ENCODE measurements around the gene PRICKLE3. TPM values are rescaled to one million over a fixed set of nuclear protein-coding genes. Genes with fewer than 3 reads are reported as not detected.
"Not testable (repeated sequence)": the region's sequence is repeated elsewhere in the genome, so short reads cannot be mapped to it uniquely, and the experiment has no call there.

PRICKLE3 gene
- total RNA-seq, 1 experiment from 2014 or later: 4.0 TPM

DNA sequence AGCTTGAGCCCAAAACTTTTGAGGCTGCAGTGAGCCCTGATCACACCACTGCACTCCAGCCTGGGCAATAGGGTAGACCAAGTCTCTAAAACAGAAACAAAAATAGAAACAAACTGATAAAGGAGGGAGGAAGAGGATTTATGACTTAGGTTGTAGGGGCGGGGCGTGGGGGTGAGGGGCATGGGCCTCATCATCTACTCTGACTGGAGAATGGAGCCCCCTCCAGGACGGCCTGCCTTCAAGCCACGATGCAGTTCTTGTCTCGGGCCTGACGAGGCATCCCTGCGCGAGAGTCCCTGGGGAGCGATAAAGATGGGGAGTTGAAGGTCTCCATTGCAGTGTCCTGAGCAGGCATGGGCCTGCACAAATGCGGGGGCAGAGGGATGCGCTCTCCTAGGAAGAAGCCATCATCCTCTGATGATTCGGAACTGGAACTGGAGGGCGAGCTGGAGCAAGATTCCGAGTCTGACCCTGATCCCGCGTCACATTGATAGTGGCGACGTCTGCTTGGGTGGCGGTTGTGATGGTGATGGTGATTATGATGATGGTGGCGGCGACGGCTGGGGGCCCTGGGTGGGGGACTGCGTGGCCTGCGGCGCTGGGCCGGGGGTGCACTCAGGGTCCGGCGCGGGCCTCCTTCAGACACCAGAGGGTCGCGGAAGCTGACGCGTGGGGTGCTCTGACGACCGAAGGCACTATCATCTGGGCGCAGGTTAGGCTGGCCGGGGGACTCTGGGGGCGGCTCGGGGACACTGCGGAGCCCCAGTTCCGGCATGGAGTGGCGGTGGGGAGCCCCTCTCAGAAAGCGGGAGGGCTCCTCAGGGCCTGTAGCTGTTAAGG is 10.5 kb downstream of the PRICKLE3 start:
- DNase-seq: peak; percentile 23
- Histone ChIP-seq H3K27me3 (ENCODE audit: low read length) (no peaks in the 10 kb centered on the region), H3K9me2 (replicated peaks; ENCODE audit: insufficient read depth, low read length) (no peaks in the 10 kb centered on the region), H3K27ac (ENCODE audit: low read length) (no peak overlapping the region), H3K9ac (ENCODE audit: low read length) (no peak overlapping the region), H3K4me1 (ENCODE audit: low read length) (peaks cover 21% of the 10 kb centered on the region), H3K4me3 (ENCODE audit: low read length) (no peak overlapping the region), H3K79me2 (ENCODE audit: low read length) (no peaks in the 10 kb centered on the region), H3K4me2 (ENCODE audit: low read depth, low read length, poor library complexity, severe bottlenecking) (no peak overlapping the region), H3K36me3 (ENCODE audit: insufficient read depth, low read length) (0 out of 2 replicates have a peak, but pooled peaks cover 3% of the 10 kb centered on the region), H3K9me3 (ENCODE audit: low read length) (no peaks in the 10 kb centered on the region), H4K20me1 (ENCODE audit: insufficient read depth, low read depth, low read length) (no peaks in the 10 kb centered on the region), H2AFZ (ENCODE audit: low read length) (no peak overlapping the region)

DNA sequence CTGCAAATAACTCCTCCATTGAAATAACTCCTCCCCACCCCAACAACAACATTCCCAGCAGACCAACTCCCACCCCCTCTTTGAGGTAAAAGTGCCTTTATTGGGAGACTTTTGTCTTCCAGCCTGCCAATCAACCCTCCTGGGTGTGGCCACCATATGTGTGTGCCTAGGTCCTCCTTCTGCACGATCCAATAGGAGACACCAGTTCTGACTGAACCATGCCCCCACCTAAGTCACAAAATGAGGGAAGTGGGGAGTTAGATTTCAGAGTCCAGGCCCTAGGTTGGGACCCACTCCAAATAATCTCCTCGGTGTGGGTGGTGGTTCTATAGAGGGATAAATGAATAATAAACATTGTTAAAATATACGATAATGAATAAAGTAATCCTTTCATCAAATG is 11.4 kb downstream of the PRICKLE3 start:
- Histone ChIP-seq H3K36me3 (ENCODE audit: insufficient read depth, low read length) (no peaks in the 10 kb centered on the region), H3K4me3 (ENCODE audit: low read length) (no peak overlapping the region), H3K9me2 (replicated peaks; ENCODE audit: insufficient read depth, low read length) (no peaks in the 10 kb centered on the region), H3K27ac (ENCODE audit: low read length) (no peak overlapping the region), H3K27me3 (ENCODE audit: low read length) (no peaks in the 10 kb centered on the region), H4K20me1 (ENCODE audit: insufficient read depth, low read depth, low read length) (no peaks in the 10 kb centered on the region), H3K4me2 (ENCODE audit: low read depth, low read length, poor library complexity, severe bottlenecking) (no peak overlapping the region), H3K9ac (ENCODE audit: low read length) (no peak overlapping the region), H2AFZ (ENCODE audit: low read length) (no peak overlapping the region), H3K4me1 (ENCODE audit: low read length) (peaks cover 21% of the 10 kb centered on the region), H3K79me2 (ENCODE audit: low read length) (no peaks in the 10 kb centered on the region), H3K9me3 (ENCODE audit: low read length) (no peaks in the 10 kb centered on the region)
- peak; percentile 33 for DNase-seq

DNA sequence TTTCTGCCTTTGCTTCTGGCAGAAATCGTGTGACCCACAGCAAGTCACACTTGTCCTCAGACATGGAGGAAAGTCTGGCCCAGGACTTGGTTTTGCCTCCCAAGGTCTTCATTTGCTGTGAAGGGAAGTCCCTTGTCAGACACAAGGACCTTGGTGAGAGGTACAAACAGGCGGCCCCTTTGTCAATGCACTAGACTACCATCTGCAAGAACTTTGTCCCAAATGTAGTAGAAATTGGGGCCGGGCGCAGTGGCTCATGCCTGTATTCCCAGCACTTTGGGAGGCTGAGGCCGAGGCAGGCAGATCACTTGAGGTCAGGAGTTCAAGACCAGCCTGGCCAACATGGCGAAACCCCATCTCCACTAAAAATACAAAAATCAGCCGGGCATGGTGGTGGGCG is 12.6 kb downstream of the PRICKLE3 start:
- H3K36me3 ChIP-seq (ENCODE audit: insufficient read depth, low read length); DNase-seq; H3K27ac ChIP-seq (ENCODE audit: low read length); H4K20me1 ChIP-seq (ENCODE audit: insufficient read depth, low read depth, low read length); H3K9ac ChIP-seq (ENCODE audit: low read length); H3K9me2 ChIP-seq (replicated peaks; ENCODE audit: insufficient read depth, low read length); H3K79me2 ChIP-seq (ENCODE audit: low read length); H3K9me3 ChIP-seq (ENCODE audit: low read length); H3K27me3 ChIP-seq (ENCODE audit: low read length); H2AFZ ChIP-seq (ENCODE audit: low read length): not testable (repeated sequence)
- Histone ChIP-seq H3K4me2 (ENCODE audit: low read depth, low read length, poor library complexity, severe bottlenecking) (peak overlapping the region; percentile 84), H3K4me3 (ENCODE audit: low read length) (peak overlapping the region; percentile 69; the same call in 1 of the 2 replicates), H3K4me1 (ENCODE audit: low read length) (peaks cover 21% of the 10 kb centered on the region)

DNA sequence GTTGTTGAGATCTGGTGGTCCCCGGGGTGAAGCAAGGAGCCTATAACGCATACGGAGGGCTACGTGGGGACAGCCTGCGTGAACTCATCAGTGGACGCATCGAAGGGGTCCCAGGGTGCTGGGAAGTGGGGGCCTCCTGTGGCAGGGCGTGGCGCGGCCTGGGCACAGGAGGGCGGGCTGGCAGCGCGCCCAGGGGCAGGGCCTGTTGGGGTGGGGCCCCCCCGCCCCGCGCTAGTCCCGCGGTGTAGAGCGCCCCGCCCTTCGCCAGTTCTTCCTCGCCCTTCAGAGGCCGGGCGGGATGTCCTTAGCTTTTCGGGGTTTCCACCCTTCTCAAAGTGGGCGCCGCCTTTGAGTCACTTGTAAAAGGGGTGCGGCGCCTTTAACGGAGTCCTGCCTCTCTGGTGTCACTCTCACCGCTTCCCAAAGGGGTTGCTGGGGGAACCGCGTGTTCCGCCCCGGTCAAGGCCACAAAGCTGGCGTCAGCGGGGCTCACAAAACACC is 13.8 kb downstream of the PRICKLE3 start:
- no peaks in the 10 kb centered on the region for H3K9me3 ChIP-seq (ENCODE audit: low read length)
- no peaks in the 10 kb centered on the region for H3K27me3 ChIP-seq (ENCODE audit: low read length)
- peak overlapping the region; percentile 69 for H3K4me3 ChIP-seq (ENCODE audit: low read length)
- peak overlapping the region; percentile 37; the same call in 1 of the 2 replicates for H3K27ac ChIP-seq (ENCODE audit: low read length)
- peak; percentile 90 for DNase-seq
- peak overlapping the region; percentile 75 for H3K9ac ChIP-seq (ENCODE audit: low read length)
- H2AFZ ChIP-seq (ENCODE audit: low read length): peak overlapping the region; percentile 71; the same call in 1 of the 2 replicates
- H3K36me3 ChIP-seq (ENCODE audit: insufficient read depth, low read length): no peaks in the 10 kb centered on the region
- no peaks in the 10 kb centered on the region for H3K9me2 ChIP-seq (replicated peaks; ENCODE audit: insufficient read depth, low read length)
- H3K4me1 ChIP-seq (ENCODE audit: low read length): peaks cover 28% of the 10 kb centered on the region
- no peaks in the 10 kb centered on the region for H4K20me1 ChIP-seq (ENCODE audit: insufficient read depth, low read depth, low read length)
- H3K4me2 ChIP-seq (ENCODE audit: low read depth, low read length, poor library complexity, severe bottlenecking): peak overlapping the region; percentile 84
- no peaks in the 10 kb centered on the region for H3K79me2 ChIP-seq (ENCODE audit: low read length)

DNA sequence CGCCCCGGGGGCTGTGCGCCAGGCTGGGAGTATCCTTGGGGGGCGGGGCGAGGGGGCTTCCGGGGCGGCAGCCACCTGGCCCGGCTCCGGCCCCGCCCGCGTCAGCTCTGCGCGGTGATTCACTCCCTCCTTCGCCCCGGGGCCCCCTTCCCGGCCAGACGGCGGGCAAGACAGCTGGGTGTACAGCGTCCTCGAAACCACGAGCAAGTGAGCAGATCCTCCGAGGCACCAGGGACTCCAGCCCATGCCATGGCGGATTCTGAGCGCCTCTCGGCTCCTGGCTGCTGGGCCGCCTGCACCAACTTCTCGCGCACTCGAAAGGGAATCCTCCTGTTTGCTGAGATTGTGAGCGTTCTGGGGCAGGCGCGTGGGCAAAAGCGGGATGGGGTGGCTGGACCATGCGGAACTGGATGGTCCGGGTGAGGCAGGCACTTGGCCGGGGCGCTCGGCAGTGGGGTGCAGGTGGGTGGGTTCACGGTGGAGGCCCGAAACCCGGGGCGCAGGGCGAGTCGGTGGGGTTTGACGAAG is 14.4 kb downstream of the PRICKLE3 start, which contains the start of gene PLP2:
PLP2 (plus strand) TSS at position 147 of the 528 bp plus-strand sequence; CDS start at position 250, 103 bp downstream.
- Histone ChIP-seq H3K4me3 (ENCODE audit: low read length) (peak within 1 kb of the TSS; percentile 69), H3K4me2 (ENCODE audit: low read depth, low read length, poor library complexity, severe bottlenecking) (peak within 1 kb of the TSS; percentile 84), H3K27me3 (ENCODE audit: low read length) (no peaks in the 10 kb centered on the region), H3K27ac (ENCODE audit: low read length) (peak within 1 kb of the TSS; percentile 37; the same call in 1 of the 2 replicates), H3K79me2 (ENCODE audit: low read length) (no peaks in the 10 kb centered on the region), H3K36me3 (ENCODE audit: insufficient read depth, low read length) (no peaks in the 10 kb centered on the region), H3K9me2 (replicated peaks; ENCODE audit: insufficient read depth, low read length) (no peaks in the 10 kb centered on the region), H3K4me1 (ENCODE audit: low read length) (peaks cover 32% of the 10 kb centered on the region), H3K9me3 (ENCODE audit: low read length) (no peaks in the 10 kb centered on the region), H2AFZ (ENCODE audit: low read length) (peak within 1 kb of the TSS; percentile 71; the same call in 1 of the 2 replicates), H4K20me1 (ENCODE audit: insufficient read depth, low read depth, low read length) (no peaks in the 10 kb centered on the region), H3K9ac (ENCODE audit: low read length) (peak within 1 kb of the TSS; percentile 75)
- DNase-seq: peak; percentile 71

DNA sequence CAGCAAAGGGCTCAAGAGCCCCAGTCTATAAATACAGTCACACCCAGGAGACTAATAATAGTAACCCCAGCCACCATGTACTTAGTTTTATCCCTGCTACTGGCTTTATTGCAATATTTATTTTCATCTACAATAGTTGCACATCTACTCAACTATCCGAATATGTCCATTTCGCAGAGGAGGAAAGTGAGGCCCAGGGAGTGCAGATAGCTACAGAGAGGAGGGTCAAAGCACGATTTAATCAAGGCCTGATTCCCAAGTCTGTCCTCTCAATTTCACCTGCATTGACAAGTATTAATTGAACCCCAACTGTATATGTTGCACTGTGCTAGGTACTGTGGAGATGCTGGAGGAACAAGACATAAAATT is 18.4 kb downstream of the PRICKLE3 start:
- no peaks in the 10 kb centered on the region; the same call in 1 of the 2 replicates for H3K9me3 ChIP-seq (ENCODE audit: low read length)
- peak overlapping the region; percentile 70 for H3K4me2 ChIP-seq (ENCODE audit: low read depth, low read length, poor library complexity, severe bottlenecking)
- H3K79me2 ChIP-seq (ENCODE audit: low read length): no peaks in the 10 kb centered on the region
- H3K36me3 ChIP-seq (ENCODE audit: insufficient read depth, low read length): no peaks in the 10 kb centered on the region
- peaks cover 35% of the 10 kb centered on the region for H3K4me1 ChIP-seq (ENCODE audit: low read length)
- H3K9me2 ChIP-seq (replicated peaks; ENCODE audit: insufficient read depth, low read length): no peaks in the 10 kb centered on the region
- DNase-seq: no peak
- no peaks in the 10 kb centered on the region for H3K27me3 ChIP-seq (ENCODE audit: low read length)
- peak overlapping the region; percentile 62; the same call in 1 of the 2 replicates for H3K4me3 ChIP-seq (ENCODE audit: low read length)
- H4K20me1 ChIP-seq (ENCODE audit: insufficient read depth, low read depth, low read length): no peaks in the 10 kb centered on the region
- peak overlapping the region; percentile 62 for H3K9ac ChIP-seq (ENCODE audit: low read length)
- no peak overlapping the region for H3K27ac ChIP-seq (ENCODE audit: low read length)
- no peak overlapping the region for H2AFZ ChIP-seq (ENCODE audit: low read length)

DNA sequence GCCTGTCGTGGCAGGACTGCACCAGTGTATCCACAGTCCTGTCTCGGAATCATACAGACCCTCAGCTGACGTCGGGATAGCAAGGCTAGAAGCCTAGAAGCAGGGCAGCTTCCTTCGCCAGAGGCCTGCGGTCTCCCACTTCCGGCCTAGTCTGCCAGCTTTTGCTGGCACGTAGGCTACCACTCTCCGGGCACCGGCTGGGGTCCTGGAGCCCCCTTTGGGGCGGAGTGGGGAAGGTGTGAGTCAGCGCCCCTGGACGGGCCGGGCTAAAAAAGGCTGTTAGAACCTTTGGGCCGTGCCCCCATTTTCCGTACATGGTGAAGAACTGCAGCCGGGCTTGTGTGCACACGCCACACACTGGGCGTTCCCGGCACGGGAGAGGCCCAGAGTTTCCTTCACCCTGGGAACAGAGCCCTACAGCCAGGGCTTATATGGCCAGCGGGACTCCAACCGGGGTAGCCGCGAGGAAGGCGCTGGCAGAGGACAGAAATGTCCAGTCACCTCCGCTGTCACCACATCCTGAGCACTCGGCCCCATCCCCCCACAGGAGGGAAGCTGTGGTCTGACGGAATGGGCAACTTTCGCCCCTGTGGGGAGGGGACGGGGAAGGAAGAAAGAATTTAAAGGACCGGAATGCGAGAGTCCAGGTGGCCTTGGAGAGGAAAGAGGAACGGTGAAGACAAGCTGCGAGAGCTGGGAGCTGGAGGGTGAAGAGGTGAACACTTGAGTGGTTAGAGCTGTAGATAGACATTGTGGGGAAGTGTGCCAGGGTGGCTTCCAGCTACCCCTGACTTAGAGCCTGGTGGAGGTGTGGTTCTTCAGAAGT is 19.0 kb downstream of the PRICKLE3 start:
- peak overlapping the region; percentile 62 for H3K9ac ChIP-seq (ENCODE audit: low read length)
- H3K27ac ChIP-seq (ENCODE audit: low read length): no peak overlapping the region
- no peaks in the 10 kb centered on the region for H3K27me3 ChIP-seq (ENCODE audit: low read length)
- DNase-seq: peak; percentile 65
- no peaks in the 10 kb centered on the region for H4K20me1 ChIP-seq (ENCODE audit: insufficient read depth, low read depth, low read length)
- no peaks in the 10 kb centered on the region; the same call in 1 of the 2 replicates for H3K9me3 ChIP-seq (ENCODE audit: low read length)
- H3K36me3 ChIP-seq (ENCODE audit: insufficient read depth, low read length): no peaks in the 10 kb centered on the region
- peak overlapping the region; percentile 70 for H3K4me2 ChIP-seq (ENCODE audit: low read depth, low read length, poor library complexity, severe bottlenecking)
- peak overlapping the region; percentile 54; the same call in 1 of the 2 replicates for H2AFZ ChIP-seq (ENCODE audit: low read length)
- H3K79me2 ChIP-seq (ENCODE audit: low read length): no peaks in the 10 kb centered on the region
- peaks cover 32% of the 10 kb centered on the region for H3K4me1 ChIP-seq (ENCODE audit: low read length)
- H3K9me2 ChIP-seq (replicated peaks; ENCODE audit: insufficient read depth, low read length): no peaks in the 10 kb centered on the region
- peak overlapping the region; percentile 62 for H3K4me3 ChIP-seq (ENCODE audit: low read length)
